Measurements from ENCODE around the gene GPC5.
"Not testable (repeated sequence)": the region's sequence is repeated elsewhere in the genome, so short reads cannot be mapped to it uniquely, and the experiment has no call there.

GPC5 gene

GRCh38 chr13:92262100-92262788 lies 863.8 kb downstream of the GPC5 start:
- no peak for DNase-seq (ENCODE audit: low spot score)

GRCh38 chr13:92265408-92265807 lies 867.0 kb downstream of the GPC5 start:
- DNase-seq (ENCODE audit: low spot score), result no peak

DNA sequence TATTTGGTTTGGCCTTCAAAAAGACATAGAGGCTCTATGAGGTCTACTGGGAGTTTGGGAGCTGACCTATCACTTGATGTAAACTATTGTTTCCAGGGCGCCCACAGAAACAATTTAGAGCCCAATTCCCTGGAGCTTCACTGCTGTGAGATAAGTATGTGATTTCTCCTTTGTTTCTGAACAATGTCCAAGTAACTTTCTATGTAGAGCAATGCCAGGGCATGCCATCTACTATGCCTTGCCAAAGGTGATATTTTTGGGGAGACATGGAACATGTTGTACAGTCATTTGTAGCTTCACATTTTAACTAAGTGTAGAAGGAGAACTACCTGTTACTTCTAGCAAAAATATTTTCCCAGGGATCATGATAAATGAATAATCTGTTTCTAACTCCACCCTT lies 872.6 kb downstream of the GPC5 start:
- no peak for DNase-seq (ENCODE audit: low spot score)

- DNase-seq (ENCODE audit: low spot score), result no peak
These were observed 873.8 kb downstream of the GPC5 start for GRCh38 chr13:92272177-92272576.

- DNase-seq (ENCODE audit: low spot score), result not testable (repeated sequence)
These were observed 882.6 kb downstream of the GPC5 start for GRCh38 chr13:92280986-92281385.

DNA sequence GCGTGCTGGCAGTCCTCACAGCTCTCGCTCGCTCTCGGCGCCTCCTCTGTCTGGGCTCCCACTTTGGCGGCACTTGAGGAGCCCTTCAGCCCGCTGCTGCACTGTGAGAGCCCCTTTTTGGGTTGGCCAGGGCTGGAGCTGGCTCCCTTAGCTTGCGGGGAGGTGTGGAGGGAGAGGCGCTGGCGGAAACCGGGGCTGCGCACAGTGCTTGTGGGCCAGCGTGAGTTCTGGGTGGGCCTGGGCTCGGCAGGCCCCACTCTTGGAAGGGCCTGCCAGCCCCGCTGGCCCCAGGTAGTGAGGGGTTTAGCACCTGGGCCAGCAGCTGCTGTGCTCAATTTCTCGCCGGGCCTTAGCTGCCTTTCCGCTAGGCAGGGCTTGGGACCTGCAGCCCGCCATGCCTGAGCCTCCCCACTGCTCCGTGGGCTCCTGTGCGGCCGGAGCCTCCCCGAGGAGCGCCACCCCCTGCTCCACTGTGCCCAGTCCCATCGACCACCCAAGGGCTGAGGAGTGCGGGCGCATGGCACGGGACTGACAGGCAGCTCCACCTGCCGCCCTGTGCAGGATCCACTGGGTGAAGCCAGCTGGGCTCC lies 892.4 kb downstream of the GPC5 start:
- DNase-seq (ENCODE audit: low spot score), result not testable (repeated sequence)

GRCh38 chr13:92294533-92294932 lies 896.1 kb downstream of the GPC5 start:
- not testable (repeated sequence) for DNase-seq (ENCODE audit: low spot score)

- DNase-seq (ENCODE audit: low spot score), result not testable (repeated sequence)
These were observed 897.8 kb downstream of the GPC5 start for GRCh38 chr13:92296154-92296671.

DNA sequence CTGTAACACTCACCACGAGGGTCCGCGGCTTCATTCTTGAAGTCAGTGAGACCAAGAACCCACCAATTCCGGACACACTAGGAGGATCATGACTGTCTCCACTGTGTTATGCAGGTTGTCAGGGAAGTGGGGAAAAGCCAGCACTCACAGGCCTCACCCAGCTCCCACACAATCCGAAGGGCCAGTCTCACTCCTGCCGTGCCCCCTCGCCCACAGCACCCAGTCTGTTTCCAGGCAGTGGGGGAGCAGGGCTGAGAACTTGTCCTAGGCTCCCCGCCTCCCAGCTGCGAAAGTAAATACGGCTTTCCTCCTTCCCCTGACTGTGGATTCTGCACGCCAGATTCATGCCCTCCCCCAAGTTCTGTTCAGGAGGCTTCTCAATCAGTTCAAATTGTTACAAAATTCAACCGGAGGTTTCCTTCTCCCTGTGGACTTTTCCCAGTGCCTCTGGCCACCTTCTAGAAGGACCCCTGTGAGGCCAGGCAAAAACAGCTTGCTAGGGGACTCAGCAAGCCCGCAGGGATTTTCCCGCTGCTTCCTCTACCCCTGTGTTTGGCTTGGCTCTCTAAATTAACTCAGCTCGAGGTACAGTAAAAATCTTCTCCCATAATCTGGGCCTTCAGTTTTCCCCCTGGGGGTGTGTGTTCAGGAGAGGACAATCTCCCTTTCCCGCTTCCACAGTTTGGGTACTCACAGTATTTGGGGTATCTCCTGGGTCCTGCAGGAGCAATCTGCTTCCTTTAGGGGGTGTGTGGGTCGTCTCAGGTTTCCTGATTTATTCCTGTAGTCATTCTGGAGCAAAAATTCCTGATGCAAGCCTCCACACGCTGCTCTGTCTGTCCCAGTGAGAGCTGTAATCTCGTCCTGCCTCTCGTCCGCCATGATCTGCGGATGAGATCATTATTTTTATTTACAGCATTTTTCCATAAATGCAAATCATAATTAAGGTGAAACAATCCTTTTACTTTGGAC lies 899.8 kb downstream of the GPC5 start:
- no peak for DNase-seq (ENCODE audit: low spot score)

- no peak for DNase-seq (ENCODE audit: low spot score)
These were observed 902.2 kb downstream of the GPC5 start for GRCh38 chr13:92300651-92301050.

DNA sequence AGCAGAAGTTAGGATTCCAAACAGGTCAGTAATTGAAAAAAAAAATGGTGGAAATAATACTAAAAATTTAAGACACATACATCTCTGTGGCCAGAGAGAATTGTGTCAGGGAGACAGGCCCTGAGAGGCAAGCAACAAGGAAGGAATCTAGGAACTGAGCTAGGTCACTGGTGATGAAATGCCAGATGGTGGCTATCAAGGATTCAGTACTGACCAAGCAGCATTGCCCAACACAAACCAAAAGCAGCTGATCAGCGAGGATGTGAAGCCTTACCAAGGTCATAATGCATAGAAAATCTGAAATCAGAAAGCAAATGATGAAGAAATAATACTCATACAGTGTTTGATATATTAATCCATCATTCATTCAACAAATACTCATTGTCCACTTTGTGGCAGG lies 905.0 kb downstream of the GPC5 start:
- no peak for DNase-seq (ENCODE audit: low spot score)

DNA sequence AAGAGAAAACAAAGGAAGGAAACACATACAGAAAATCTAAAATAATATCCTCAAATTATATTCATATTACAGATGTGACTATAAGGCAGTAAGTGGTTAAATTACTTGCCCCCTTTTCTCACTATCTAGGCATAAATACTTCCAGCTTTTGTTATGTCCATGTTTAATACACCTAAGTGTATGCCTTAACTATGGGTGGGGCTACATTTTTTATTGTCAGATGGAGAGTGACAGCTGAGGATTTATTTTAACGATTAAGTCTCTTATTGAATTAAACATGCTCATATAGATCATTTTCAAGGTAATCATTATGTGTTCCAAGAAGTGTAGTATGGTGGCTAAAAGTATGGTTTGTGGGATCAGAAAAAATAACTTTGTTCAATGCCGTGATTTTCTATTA lies 909.3 kb downstream of the GPC5 start:
- DNase-seq (ENCODE audit: low spot score), result no peak

- no peak for DNase-seq (ENCODE audit: low spot score)
These were observed 914.4 kb downstream of the GPC5 start for GRCh38 chr13:92312823-92313222.

GRCh38 chr13:92313382-92313781 lies 915.0 kb downstream of the GPC5 start:
- no peak for DNase-seq (ENCODE audit: low spot score)

DNA sequence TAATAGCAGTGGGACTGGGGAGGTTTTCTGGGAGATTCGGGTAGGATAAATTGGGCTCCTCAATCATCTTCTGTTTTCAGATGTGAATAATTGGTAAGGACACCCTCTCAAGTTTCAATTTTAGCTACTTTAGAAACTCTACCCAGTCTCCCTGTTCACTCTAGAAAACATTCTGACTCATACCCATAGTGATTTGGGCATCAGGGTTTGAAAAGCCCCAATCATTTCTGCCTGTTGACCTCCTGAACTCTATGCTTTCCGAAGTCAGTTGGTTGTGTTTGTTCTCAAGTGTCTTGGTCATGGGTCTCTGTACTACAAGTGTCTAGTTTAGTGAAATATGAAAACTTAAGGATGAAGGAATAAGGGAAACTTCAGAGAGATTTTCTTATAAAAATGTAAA lies 916.8 kb downstream of the GPC5 start:
- no peak for DNase-seq (ENCODE audit: low spot score)

GRCh38 chr13:92316030-92316429 lies 917.6 kb downstream of the GPC5 start:
- no peak for DNase-seq (ENCODE audit: low spot score)

- DNase-seq (ENCODE audit: low spot score), result no peak
These were observed 918.6 kb downstream of the GPC5 start for GRCh38 chr13:92317066-92317465.

DNA sequence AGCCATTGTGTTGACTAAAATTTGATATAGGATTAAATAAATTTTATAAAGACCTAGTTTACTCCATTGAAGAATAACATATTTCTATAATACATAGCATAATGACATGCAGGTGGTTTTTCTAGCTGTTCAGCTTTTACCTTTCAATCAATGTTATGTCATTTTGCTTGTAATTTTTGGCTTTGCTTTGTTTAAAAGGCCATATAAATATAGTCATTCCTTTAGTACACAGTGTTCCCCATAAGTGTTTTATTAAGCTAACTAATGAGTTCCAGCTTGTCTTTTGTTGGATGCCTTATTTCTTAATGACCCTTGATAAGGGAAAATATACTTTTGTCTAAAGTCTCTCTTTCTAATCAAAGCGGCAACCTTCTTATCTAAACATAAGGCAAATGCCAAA lies 921.9 kb downstream of the GPC5 start:
- no peak for DNase-seq (ENCODE audit: low spot score)

DNA sequence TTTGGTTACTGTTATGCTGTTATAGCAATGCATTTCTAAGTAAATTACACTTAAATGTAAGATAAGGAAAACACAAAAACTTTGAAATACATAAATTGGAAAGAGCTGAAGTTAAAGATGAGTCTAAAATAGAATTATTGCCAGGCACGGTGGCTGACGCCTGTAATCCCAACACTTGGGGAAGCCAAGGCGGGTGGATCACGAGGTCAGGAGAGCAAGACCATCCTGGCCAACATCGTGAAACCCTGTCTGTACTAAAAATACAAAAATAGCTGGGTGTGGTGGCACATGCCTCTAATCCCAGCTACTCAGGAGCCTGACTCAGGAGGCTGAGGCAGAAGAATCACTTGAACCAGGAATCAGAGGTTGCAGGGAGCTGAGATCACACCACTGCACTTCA lies 922.8 kb downstream of the GPC5 start:
- no peak for DNase-seq (ENCODE audit: low spot score)

- DNase-seq (ENCODE audit: low spot score), result no peak
These were observed 947.2 kb downstream of the GPC5 start for GRCh38 chr13:92345627-92346026.

DNA sequence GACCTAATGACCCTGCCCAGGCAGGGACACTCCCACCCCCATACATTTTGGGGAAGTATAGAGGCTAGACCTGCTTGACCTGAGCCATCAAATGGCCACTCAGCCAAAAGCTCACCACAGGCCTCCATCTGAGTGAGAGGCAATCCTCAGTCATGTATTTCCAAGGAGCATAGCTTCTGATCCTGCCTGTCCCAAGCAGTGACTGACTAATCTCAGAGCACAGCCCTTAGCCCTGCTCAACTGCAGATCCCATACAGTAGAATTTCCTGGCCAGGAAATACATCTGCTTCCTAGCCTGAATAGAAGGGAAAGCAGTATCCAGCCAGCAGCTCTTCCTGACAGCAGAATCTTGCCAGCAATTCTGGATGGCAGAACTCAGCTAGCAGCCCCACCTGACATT lies 947.6 kb downstream of the GPC5 start:
- DNase-seq (ENCODE audit: low spot score), result no peak

DNA sequence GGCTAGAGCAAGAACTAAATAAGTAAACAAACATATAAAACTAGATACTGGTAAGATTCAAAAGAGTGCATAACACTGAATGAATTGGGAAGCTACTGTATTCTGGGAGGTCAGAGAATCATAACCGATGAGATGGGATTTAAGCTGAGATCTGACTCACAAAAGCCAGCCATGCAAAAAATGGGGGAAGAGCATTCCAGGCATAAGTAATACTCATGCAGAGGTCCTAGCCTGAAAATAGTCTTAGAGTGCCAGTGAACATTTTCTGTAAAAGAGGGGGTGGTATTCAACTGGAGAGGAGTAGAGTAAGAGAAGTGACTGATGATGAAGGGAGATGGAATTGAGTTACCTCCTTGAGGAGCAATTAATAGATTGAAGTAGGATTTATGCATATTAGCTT lies 956.2 kb downstream of the GPC5 start:
- no peak for DNase-seq (ENCODE audit: low spot score)

DNA sequence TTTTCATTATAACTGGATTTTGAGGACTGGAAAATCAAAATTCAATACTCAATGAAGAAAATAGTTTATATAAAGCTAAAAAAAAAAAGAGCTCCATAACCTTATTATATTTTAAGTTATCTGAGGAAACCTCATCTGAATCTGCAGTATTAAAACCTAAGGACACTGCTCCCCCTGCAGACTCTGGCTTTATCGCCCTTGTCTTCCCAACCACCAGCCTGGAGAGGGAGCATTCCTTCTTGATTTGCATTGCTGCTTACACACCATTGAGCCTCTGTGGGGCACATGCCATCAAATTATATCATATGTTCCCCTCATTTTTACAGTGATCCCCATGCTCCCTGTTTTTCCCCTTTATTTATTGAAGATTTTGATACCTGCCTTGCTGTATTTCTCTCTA lies 956.8 kb downstream of the GPC5 start:
- no peak for DNase-seq (ENCODE audit: low spot score)
